Natural killer cell treated with Interleukin-12 subunit alpha and Interleukin-12 subunit beta and Interleukin-15 and Interleukin-18, amount 100 ng/mL, for 72 hours (primary cell): ENCODE results near the gene SAA2. TPM values are rescaled to one million over a fixed set of nuclear protein-coding genes. Genes with fewer than 3 reads are reported as not detected.
A peak's percentile ranks its signal among the peaks of the same experiment; 100 is the strongest.

Experiments used
- ATAC-seq, 2 donors: fragments of 150-1000 bp; cut with Tn5 transposase in 1 of 2; sonication (Bioruptor Pico), chemical (Tn5 transposase) in 1 of 2; 2 replicates each; pipeline ENCODE4 v1.10.0; 2021
- DNase-seq: peaks from one replicate; pipeline ENCODE4 v3.0.0; 2022; ENCODE audit warnings: low spot score
- H3K27ac Mint-ChIP-seq, 2 donors: 1 replicate in 1 of 2; 2 replicates in 1 of 2; pipeline ENCODE4 v1.8.0; 2022; ENCODE audit warnings: mixed read lengths in 2 of 2, mild to moderate bottlenecking in 1 of 2, moderate library complexity in 1 of 2
- H3K27me3 Mint-ChIP-seq, 2 donors: 1 replicate in 1 of 2; 2 replicates in 1 of 2; pipeline ENCODE4 v1.8.0; 2022; ENCODE audit warnings: mixed read lengths in 2 of 2
- H3K36me3 Mint-ChIP-seq: one replicate; pipeline ENCODE4 v1.8.0; 2022; ENCODE audit warnings: mixed read lengths
- H3K4me1 Mint-ChIP-seq, 2 donors: 1 replicate in 1 of 2; 2 replicates in 1 of 2; pipeline ENCODE4 v1.8.0; 2022; ENCODE audit warnings: low read depth in 2 of 2, mixed read lengths in 2 of 2, mild to moderate bottlenecking in 1 of 2
- H3K4me3 Mint-ChIP-seq: one replicate; pipeline ENCODE4 v1.8.0; 2022; ENCODE audit warnings: mixed read lengths
- H3K9me3 Mint-ChIP-seq: 2 replicates; pipeline ENCODE4 v1.8.0; 2022; ENCODE audit warnings: mixed read lengths
- total RNA-seq, 2 donors: library from RNA; stranded (reverse); gene quantifications; one replicate each; pipeline ENCODE4 v1.2.3, GENCODE V29; 2022

Gene SAA2
- total RNA-seq, 2 donors from 2014 or later = not detected

DNA sequence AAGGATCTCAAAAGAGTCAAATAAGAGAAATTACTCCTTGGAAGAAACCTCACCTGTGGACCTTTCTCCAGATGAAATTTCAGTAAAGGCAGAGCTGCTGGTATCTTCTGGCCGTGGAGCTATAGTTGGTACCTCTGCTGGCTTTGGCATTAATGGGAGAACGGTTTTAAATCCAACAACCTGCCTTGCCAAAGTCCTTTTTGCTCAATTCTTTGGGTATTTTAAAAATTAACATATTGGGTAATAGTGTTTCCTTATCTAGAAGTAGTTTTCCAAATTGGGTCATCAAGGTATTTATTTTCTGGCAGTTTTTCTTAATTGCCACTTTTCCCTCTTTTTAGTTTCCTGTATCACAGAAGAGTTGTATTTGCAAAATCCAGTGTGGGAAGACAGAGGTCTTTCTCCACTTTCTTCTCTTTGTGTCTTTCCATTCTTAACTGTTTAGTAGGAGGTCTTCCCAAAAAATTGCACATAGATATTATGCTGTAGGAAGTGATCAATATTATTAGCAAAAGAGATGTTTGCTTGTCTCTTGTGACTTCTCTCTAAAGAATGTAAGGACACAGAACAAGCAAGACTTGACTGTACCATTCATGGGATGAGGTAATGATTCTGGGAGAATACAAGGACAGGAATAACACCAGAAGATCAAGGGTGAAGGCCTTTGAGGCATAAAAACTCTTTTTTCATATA is 11.7 kb downstream of the SAA2 start, which contains the start of gene SAA4:
SAA4 (minus strand) TSS at position 139 of the 693 bp plus-strand sequence. CDS start 876 bp downstream, outside the sequence.
- Mint-ChIP-seq H3K4me1 (no peaks in the 10 kb centered on the region), H3K27me3 (peaks cover 43 to 55% of the 10 kb centered on the region in 2 donors), H3K27ac (no peak within 1 kb of the TSS), H3K4me3 (no peak within 1 kb of the TSS), H3K9me3 (no peaks in the 10 kb centered on the region), H3K36me3 (no peaks in the 10 kb centered on the region)
- no peak for DNase-seq
- ATAC-seq = no peak

DNA sequence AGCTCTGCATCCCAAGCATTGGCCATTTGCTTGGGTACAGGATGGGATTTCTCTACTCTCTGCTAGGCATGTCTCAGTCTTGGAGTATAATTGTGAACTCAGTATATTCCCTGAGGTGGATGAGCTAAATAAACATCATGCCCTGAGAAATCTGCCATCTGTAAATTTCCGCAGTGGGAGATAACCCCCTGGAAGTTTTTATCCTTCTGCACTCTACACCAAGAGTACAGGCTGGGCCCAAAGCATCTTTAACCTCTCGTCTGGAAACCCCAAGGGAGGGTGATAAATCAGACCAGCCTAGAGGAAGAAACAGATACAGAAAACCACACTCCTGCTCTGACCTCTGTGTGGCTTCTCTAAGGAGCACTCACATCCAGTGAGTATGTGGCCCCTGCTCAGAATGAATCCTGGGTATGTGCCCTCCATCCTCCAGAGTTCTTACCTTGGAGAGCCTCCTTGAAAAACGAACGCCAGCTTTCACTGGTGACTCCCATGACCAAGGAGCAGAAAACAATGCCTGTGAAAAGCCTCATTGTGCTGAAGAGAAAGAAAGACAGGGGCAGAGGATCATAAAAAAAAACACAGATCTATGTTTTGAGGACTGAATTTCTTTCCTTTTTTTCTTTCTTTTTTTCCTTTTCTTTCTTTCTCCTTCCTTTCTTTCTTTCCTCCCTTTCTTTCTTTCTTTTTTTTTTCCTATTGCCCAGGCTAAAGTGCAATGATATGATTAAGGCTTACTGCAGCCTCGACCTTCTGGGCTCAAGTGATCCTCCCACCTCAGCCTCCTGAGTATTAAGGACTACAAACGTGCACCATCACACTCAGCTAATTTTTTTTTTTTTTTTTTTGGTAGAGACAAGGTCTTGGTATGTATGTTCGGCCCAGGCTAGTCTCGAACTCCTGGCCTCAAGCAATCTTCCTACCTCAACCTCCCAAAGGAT is 12.8 kb downstream of the SAA2 start:
- H3K27me3 Mint-ChIP-seq = peaks cover 39 to 46% of the 10 kb centered on the region in 2 donors
- H3K36me3 Mint-ChIP-seq = no peaks in the 10 kb centered on the region
- no peak overlapping the region for H3K27ac Mint-ChIP-seq

DNA sequence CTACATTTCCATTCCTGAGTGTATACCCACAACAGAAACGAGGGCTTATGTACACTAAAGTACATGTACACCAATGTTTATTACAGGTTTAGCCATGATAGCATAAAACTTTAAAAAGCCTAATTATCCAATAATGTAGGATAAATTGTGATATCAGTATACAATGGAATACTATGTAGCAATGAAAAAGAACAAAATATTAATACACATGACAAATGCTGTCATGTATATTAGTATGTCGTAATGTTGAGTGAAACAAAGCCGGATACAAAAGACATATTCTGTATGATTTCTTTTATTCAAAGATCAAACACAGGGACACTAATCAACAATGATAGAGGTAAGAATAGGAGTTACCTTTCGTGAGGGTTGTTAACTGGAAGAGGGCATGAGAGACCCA is 14.6 kb downstream of the SAA2 start:
- ATAC-seq = no peak
- no peak overlapping the region for H3K4me3 Mint-ChIP-seq
- no peak for DNase-seq
- no peak overlapping the region for H3K27ac Mint-ChIP-seq
- no peaks in the 10 kb centered on the region for H3K9me3 Mint-ChIP-seq
- no peaks in the 10 kb centered on the region for H3K36me3 Mint-ChIP-seq
- no peaks in the 10 kb centered on the region for H3K4me1 Mint-ChIP-seq
- peaks cover 30 to 31% of the 10 kb centered on the region in 2 donors for H3K27me3 Mint-ChIP-seq

More for the DNA sequence above, 12.8 kb downstream of the SAA2 start:
- Mint-ChIP-seq H3K4me1 (no peaks in the 10 kb centered on the region), H3K9me3 (no peaks in the 10 kb centered on the region), H3K4me3 (no peak overlapping the region)
- DNase-seq = no peak
- ATAC-seq = no peak

DNA sequence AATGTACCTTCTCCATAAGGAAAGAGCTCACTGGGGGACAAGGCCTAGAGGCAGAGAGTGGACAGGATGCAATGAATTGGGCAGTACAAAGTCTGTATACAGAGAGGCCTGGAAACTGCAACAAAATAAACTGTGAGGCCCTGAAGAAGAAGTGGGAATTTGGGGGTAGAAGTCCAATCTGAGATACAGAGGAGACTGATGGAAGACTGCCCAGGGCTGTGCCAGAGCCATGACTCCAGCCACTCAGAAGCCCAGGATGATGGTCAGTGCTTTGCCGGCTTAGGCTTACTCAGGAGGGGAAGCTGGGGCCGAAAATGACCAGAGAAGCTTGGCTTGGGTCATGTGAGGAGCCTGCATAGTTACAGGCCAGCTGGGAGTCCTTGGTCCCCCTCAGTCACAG is 17.6 kb downstream of the SAA2 start:
- peaks cover 13 to 22% of the 10 kb centered on the region in 2 donors for H3K27me3 Mint-ChIP-seq
- ATAC-seq (peak in 1 of 2 donors; percentile 44), DNase-seq (no peak)
- H3K4me3 Mint-ChIP-seq = no peak overlapping the region
- H3K27ac Mint-ChIP-seq = no peak overlapping the region
- no peaks in the 10 kb centered on the region for H3K36me3 Mint-ChIP-seq
- H3K4me1 Mint-ChIP-seq = no peaks in the 10 kb centered on the region
- no peaks in the 10 kb centered on the region for H3K9me3 Mint-ChIP-seq

DNA sequence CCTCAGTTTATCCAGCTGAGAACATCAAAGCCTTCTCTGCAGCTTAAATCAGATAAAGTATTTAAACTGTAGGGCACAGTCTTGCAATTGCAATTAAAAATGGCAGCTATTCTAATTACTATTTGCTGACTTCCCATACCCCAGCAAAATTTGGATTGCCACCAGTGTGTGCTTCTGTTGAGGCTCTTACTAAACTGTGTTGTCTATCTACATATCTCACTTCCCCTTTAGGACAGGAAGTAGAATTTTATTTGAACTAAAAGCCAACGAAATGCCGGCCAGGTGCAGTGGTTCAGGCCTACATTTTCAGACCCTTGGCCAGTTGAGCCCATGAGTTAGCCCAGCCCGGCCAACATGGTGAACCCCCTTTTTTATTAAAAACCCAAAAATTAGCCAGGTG is 19.0 kb downstream of the SAA2 start:
- DNase-seq = no peak
- H3K27me3 Mint-ChIP-seq = peaks cover 9 to 21% of the 10 kb centered on the region in 2 donors
- H3K4me3 Mint-ChIP-seq = no peak overlapping the region
- no peak for ATAC-seq
- no peak overlapping the region for H3K27ac Mint-ChIP-seq
- H3K36me3 Mint-ChIP-seq = no peaks in the 10 kb centered on the region
- no peaks in the 10 kb centered on the region for H3K9me3 Mint-ChIP-seq
- H3K4me1 Mint-ChIP-seq = no peaks in the 10 kb centered on the region

DNA sequence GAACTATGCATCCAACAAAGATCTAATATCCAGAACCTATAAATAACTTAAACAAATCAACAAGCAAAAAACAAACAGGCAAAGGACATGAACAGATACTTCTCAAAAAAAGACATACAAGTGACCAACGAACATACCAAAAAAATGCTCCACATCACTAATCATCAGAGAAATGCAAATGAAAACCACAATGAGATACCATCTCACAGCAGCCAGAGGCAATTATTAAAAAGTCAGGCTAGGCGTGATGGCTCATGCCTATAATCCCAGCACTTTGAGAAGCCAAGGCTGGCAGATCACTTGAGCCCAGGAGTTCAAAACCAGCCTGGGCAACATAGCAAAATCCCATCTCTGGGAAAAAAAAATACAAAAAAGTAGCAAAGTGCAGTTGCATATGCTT is 22.6 kb downstream of the SAA2 start:
- ATAC-seq (no peak), DNase-seq (no peak)
- no peaks in the 10 kb centered on the region for H3K36me3 Mint-ChIP-seq
- H3K27ac Mint-ChIP-seq = no peak overlapping the region
- H3K9me3 Mint-ChIP-seq = no peaks in the 10 kb centered on the region
- H3K4me3 Mint-ChIP-seq = no peak overlapping the region
- H3K27me3 Mint-ChIP-seq = peaks cover 0 to 10% of the 10 kb centered on the region in 2 donors
- H3K4me1 Mint-ChIP-seq = no peaks in the 10 kb centered on the region

DNA sequence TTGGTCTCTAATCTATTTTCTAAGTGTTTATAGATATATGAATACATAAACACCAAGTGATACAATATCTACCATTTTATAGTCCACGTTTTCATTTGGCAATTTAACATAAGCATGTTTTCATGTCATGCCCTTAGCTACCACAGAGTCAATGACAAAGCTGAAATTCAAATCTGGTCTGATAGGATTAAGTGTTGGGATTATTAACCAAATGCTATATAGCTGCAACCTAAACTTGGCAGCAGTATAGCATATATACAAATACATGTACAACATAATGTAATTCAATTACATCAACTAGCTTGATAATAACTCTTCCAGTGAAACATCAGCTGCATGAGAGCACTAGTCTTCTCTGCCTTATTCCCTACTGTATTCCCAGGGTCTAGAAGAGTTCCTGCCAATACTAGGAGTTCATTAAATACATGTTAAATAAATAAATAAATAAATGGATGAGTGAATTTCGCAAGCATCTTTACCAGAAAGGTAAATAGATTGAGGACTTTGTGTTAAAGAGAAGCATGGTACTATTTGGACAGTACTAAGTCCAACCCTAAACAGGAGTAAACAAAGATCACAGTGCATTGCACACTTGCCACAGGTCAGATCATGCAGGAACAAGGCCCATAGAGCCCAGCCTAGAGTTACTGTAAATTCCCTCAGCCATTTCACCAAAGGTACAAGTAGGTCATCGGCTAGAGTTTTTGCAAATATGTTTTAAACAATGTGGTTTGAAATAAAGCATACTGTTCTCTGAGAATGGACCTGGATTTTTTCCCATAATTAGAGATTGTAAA is 24.7 kb downstream of the SAA2 start:
- DNase-seq = no peak
- Mint-ChIP-seq H3K9me3 (no peaks in the 10 kb centered on the region), H3K4me3 (no peak overlapping the region), H3K27me3 (peaks cover 5 to 16% of the 10 kb centered on the region in 2 donors), H3K27ac (no peak overlapping the region), H3K4me1 (no peaks in the 10 kb centered on the region), H3K36me3 (no peaks in the 10 kb centered on the region)
- no peak for ATAC-seq

DNA sequence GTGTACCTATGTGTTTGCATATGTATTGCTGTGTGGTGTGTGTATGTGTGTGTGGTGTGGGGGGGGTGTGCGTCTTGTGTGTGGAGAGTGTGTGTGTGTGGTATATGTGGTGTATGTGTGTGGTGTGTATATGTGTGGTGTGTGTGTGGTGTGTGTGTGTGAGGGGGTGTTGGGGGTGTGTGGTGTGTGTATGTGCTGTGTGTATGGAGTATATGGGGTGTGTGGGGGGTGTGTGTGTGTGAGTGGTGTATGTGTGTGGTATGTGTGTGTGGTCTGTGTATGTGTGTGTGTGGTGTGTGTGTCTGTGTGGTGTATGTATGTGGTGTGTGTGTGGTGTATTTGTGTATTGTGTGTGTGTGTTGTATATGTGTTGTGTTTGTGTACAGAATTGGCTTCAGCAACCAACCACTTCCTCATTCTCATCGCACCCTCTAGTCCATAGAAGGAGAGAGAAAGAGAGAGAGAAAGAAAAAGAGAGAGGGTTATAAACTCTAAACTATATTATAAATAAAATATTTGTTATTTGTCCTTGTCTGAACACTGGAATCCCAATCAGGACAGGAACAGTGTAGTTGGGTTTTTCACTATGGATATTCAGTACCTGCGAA is 25.6 kb downstream of the SAA2 start:
- H3K36me3 Mint-ChIP-seq = no peaks in the 10 kb centered on the region
- peaks cover 14 to 20% of the 10 kb centered on the region in 2 donors for H3K27me3 Mint-ChIP-seq
- H3K4me3 Mint-ChIP-seq = no peak overlapping the region
- H3K9me3 Mint-ChIP-seq = no peaks in the 10 kb centered on the region
- ATAC-seq = peak in 1 of 2 donors; percentile 41
- H3K27ac Mint-ChIP-seq = no peak overlapping the region
- DNase-seq = no peak
- no peaks in the 10 kb centered on the region for H3K4me1 Mint-ChIP-seq

DNA sequence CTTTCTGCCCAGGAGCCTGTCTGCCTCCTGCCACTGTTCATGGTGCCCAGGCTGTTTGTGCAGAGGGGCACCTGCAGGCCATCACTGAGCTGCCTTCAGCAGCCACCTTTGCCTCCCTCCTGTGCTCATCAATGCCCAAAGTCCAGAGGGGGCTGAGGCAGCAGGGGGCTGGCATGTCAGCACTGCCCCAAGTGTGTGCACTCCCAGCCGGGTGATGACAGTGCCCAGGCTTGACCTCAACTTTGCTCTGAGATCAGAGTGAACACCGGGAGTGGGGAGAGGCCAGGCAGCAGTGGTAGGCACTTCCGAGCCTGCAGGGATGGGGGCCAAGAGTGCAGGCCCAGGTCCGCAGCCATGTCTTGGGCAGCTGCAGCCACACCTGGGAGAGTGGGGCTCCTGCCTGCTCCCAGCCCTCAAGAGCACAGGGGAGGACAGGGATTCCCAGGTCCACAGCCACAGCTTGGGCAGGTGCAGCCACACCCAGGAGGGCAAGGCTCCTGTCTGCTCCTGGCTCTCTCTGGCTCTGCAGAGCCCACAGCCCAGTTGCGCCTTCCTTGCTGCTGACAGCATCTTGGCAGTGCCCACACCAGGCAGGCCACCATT is 27.1 kb downstream of the SAA2 start:
- ATAC-seq = peak; percentile 13 to 48
- DNase-seq = no peak
- H3K4me1 Mint-ChIP-seq = no peaks in the 10 kb centered on the region
- no peaks in the 10 kb centered on the region for H3K36me3 Mint-ChIP-seq
- H3K4me3 Mint-ChIP-seq = no peak overlapping the region
- peaks cover 24 to 26% of the 10 kb centered on the region in 2 donors for H3K27me3 Mint-ChIP-seq
- no peaks in the 10 kb centered on the region for H3K9me3 Mint-ChIP-seq
- no peak overlapping the region for H3K27ac Mint-ChIP-seq

DNA sequence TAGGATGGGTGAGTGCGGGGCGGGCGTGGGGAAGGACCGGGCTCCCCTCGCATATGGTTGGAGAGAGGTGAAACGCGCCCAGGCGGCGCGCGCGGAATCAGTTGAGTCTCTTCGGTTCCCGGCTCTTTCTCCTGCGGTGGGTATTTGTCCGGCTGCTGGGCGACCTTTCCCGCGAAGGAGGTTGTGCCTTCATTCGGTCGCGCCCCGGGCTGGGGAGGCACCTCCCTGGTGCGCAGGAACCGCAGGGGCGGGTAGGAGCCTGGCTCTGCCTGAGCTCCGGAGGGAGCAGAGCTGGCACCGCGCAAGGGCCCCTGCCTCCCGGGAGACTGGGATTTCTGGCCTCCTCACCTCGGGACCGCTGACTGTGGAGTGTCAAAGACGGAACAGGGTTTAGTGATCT is 39.4 kb downstream of the SAA2 start:
- no peak for DNase-seq
- H3K4me3 Mint-ChIP-seq = no peak overlapping the region
- H3K4me1 Mint-ChIP-seq = no peaks in the 10 kb centered on the region
- H3K27ac Mint-ChIP-seq = no peak overlapping the region
- H3K36me3 Mint-ChIP-seq = no peaks in the 10 kb centered on the region
- no peaks in the 10 kb centered on the region for H3K9me3 Mint-ChIP-seq
- ATAC-seq = peak in 1 of 2 donors; percentile 32
- H3K27me3 Mint-ChIP-seq = peaks cover 44 to 48% of the 10 kb centered on the region in 2 donors

DNA sequence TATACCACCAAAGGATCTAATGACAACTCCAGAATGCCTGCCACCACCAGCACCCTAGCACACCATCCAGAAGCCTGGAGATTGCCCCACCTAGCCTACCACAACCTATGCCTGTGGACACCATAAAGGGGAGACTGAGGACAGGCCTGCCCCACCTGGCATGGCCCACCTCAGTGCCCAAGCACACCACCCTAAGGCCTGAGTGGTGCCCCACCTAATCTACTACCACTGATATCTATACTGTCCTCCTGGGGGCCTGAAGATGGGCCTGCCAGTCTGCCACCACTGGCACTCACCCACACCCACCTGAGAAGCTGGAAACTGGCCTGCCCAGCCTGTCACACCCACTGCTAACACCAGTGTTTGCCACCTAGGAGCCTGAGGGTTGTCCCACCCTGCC is 43.7 kb downstream of the SAA2 start:
- no peaks in the 10 kb centered on the region for H3K36me3 Mint-ChIP-seq
- no peaks in the 10 kb centered on the region for H3K4me1 Mint-ChIP-seq
- H3K27ac Mint-ChIP-seq = no peak overlapping the region
- peaks cover 49 to 59% of the 10 kb centered on the region in 2 donors for H3K27me3 Mint-ChIP-seq
- ATAC-seq (peak in 1 of 2 donors; percentile 55), DNase-seq (no peak)
- H3K4me3 Mint-ChIP-seq = no peak overlapping the region
- H3K9me3 Mint-ChIP-seq = no peaks in the 10 kb centered on the region

DNA sequence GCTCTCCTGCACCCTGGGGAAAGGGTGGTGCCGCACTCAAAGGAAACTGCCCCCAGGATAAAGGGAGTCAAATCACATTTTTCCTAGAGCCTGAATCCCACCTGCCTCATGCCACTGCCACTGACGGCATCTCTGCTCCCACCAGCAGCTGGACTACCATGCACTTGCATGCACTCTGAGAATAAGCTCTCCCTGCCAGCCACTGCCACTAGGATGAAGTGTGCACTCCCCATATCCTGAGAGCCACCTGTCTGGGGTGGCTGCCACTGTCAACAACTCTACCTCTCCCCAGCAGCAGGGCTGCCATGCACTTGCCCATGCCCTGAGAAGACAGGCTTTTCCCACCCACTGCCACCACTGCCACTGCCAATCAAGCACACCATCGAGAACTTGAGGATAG is 44.2 kb downstream of the SAA2 start:
- no peaks in the 10 kb centered on the region for H3K9me3 Mint-ChIP-seq
- no peak overlapping the region for H3K4me3 Mint-ChIP-seq
- ATAC-seq (no peak), DNase-seq (no peak)
- peaks cover 50 to 57% of the 10 kb centered on the region in 2 donors for H3K27me3 Mint-ChIP-seq
- H3K27ac Mint-ChIP-seq = no peak overlapping the region
- no peaks in the 10 kb centered on the region for H3K4me1 Mint-ChIP-seq
- H3K36me3 Mint-ChIP-seq = no peaks in the 10 kb centered on the region

DNA sequence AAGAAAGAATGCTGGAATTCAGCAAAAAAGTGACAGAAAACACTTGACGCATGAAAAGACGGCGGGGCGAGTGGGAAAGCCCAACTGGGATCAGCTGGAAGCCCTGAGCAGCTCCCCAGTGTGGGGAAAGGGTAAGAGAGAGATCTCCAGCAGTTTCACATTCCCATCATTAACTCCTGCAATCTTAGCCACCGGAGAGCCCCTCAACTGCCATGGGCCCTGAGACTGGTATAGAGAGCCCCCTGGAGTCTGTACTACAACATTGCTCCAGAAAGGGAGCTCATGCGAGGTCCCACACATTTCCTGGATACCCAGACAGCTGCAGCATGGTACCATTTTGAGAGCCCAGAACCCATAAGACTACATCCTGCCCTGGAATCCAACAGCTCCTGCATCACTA is 44.7 kb downstream of the SAA2 start:
- H3K4me3 Mint-ChIP-seq = no peak overlapping the region
- DNase-seq (no peak), ATAC-seq (peak in 1 of 2 donors; percentile 54)
- no peaks in the 10 kb centered on the region for H3K9me3 Mint-ChIP-seq
- no peaks in the 10 kb centered on the region for H3K4me1 Mint-ChIP-seq
- no peaks in the 10 kb centered on the region for H3K36me3 Mint-ChIP-seq
- H3K27ac Mint-ChIP-seq = no peak overlapping the region
- H3K27me3 Mint-ChIP-seq = peaks cover 48 to 57% of the 10 kb centered on the region in 2 donors
